Upper lobe of left lung (tissue), 6 donors: Measurements from ENCODE around the gene GALNS. TPM values are rescaled to one million over a fixed set of nuclear protein-coding genes. Genes with fewer than 3 reads are reported as not detected.
A peak's percentile ranks its signal among the peaks of the same experiment; 100 is the strongest.

Experiments
- ATAC-seq, 2 donors: fragments of 200-7000 bp; cut with Tn5 transposase; one replicate each; pipeline ENCODE4 v1.9.1; 2022; ENCODE audit warnings: mild to moderate bottlenecking in 2 of 2, moderate library complexity in 2 of 2; ENCODE audit not compliant: low FRiP score in 2 of 2
- DNase-seq, 2 donors: peaks; one replicate each; pipeline ENCODE4 v3.0.0-alpha.2; 2019 to 2020
- H3K27ac ChIP-seq, 4 donors: fragments of 200-600 bp; sonication (generic); one replicate each; pipeline ENCODE4 v1.5.1; 2016 to 2019
- H3K27me3 ChIP-seq, 4 donors: fragments of 200-600 bp; sonication (generic); one replicate each; pipeline ENCODE4 v1.5.1; 2017 to 2019
- H3K36me3 ChIP-seq, 4 donors: fragments of 200-600 bp; sonication (generic); one replicate each; pipeline ENCODE4 v1.5.1; 2016 to 2019
- H3K4me1 ChIP-seq, 4 donors: fragments of 200-600 bp; sonication (generic); one replicate each; pipeline ENCODE4 v1.5.1; 2018 to 2019
- H3K4me3 ChIP-seq, 4 donors: fragments of 200-600 bp; sonication (generic); one replicate each; pipeline ENCODE4 v1.5.1; 2017 to 2019; ENCODE audit warnings: mild to moderate bottlenecking in 2 of 4, moderate library complexity in 1 of 4
- H3K9me3 ChIP-seq, 4 donors: fragments of 200-600 bp; sonication (generic); one replicate each; pipeline ENCODE4 v1.5.1; 2018 to 2019
- CTCF ChIP-seq, 6 experiments: fragments of 450-650 bp in 4 of 6; fragments of 200-600 bp in 2 of 6; sonication (generic) in 2 of 6; IDR thresholded peaks; one replicate each; pipeline ENCODE4 v1.5.1; 2016 to 2019; ENCODE audit warnings: antibody characterized with exemption in 6 of 6
- EP300 ChIP-seq, 4 donors: sonication (generic); formaldehyde crosslinking; IDR thresholded peaks; one replicate each; pipeline ENCODE4 v1.5.1; 2017; ENCODE audit warnings: antibody characterized with exemption in 4 of 4, control low read depth in 2 of 4
- POLR2A ChIP-seq, 4 donors: fragments of 450-650 bp; IDR thresholded peaks; one replicate each; pipeline ENCODE4 v1.5.1; 2016 to 2017; ENCODE audit warnings: antibody characterized with exemption in 4 of 4, mild to moderate bottlenecking in 2 of 4
- POLR2AphosphoS5 ChIP-seq, 2 donors: sonication (generic); formaldehyde crosslinking; IDR thresholded peaks; one replicate each; pipeline ENCODE4 v1.5.1; 2017; ENCODE audit warnings: antibody characterized with exemption in 2 of 2
- WGBS, 2 donors: methylation state at CpG; one replicate each; pipeline ENCODE4 v1.1.5; 2017 to 2018; 5-methylcytosine and 5-hydroxymethylcytosine counted together
- total RNA-seq, 6 donors: library from RNA; depleted of rRNA in 4 of 6; stranded (reverse); fragments of >200 nt in 4 of 6; gene quantifications; one replicate each; pipeline versions ENCODE4 v1.1.0 to v1.2.1, GENCODE V29; 2016 to 2021
- donor health status: DM: no; HTN: no; CAD: no; lungs with moderate emphysema.
- donor health status: DM: no; HTN: yes; CAD: no; lungs with severe emphysema.

Gene GALNS
- total RNA-seq, 6 donors from 2014 or later: 24.8 to 140 (median 45.6) TPM

GRCh38 chr16:88781140-88782077 lies 75.3 kb downstream of the GALNS start:
- peaks cover 56 to 76% (median 65%) of the 10 kb centered on the region in 4 donors for H3K4me1 ChIP-seq
- H3K36me3 ChIP-seq: no peaks in the 10 kb centered on the region
- no peaks in the 10 kb centered on the region for H3K9me3 ChIP-seq
- TF ChIP-seq POLR2AphosphoS5 (IDR thresholded peaks at IDR 0.05): peak in 1 of 2 donors; percentile 11
- TF ChIP-seq CTCF (IDR thresholded peaks at IDR 0.05): no peak
- TF ChIP-seq EP300 (IDR thresholded peaks at IDR 0.05): no peak
- TF ChIP-seq POLR2A (IDR thresholded peaks at IDR 0.05): no peak
- peak; percentile 40 to 51 for ATAC-seq
- DNase-seq: peak; percentile 66 to 86
- no peaks in the 10 kb centered on the region for H3K27me3 ChIP-seq
- peak overlapping the region in 2 of 4 donors; percentile 10 to 25 for H3K4me3 ChIP-seq
- WGBS, 2 donors: 46% methylated on average over 14 to 28 of the region's 28 CpGs
- H3K27ac ChIP-seq: peak overlapping the region; percentile 92 to 97 (median 95)

- Histone ChIP-seq H3K27ac (peak overlapping the region; percentile 92 to 97 (median 95)), H3K4me3 (peak overlapping the region in 2 of 4 donors; percentile 10 to 25)
Measured at GRCh38 chr16:88780142-88781062, 76.3 kb downstream of the GALNS start.

GRCh38 chr16:88779406-88780141 lies 77.2 kb downstream of the GALNS start:
- no peak for TF ChIP-seq POLR2A (IDR thresholded peaks at IDR 0.05)
- no peak for TF ChIP-seq CTCF (IDR thresholded peaks at IDR 0.05)
- TF ChIP-seq POLR2AphosphoS5 (IDR thresholded peaks at IDR 0.05): no peak
- TF ChIP-seq EP300 (IDR thresholded peaks at IDR 0.05): no peak
- H3K27me3 ChIP-seq: no peaks in the 10 kb centered on the region
- H3K27ac ChIP-seq: peak overlapping the region; percentile 64 to 97 (median 95)
- peaks cover 59 to 86% (median 70%) of the 10 kb centered on the region in 4 donors for H3K4me1 ChIP-seq
- no peaks in the 10 kb centered on the region for H3K9me3 ChIP-seq
- peaks cover 0 to 3% (median 0%) of the 10 kb centered on the region in 4 donors for H3K36me3 ChIP-seq
- ATAC-seq: no peak
- H3K4me3 ChIP-seq: peak overlapping the region in 1 of 4 donors; percentile 7
- peak in 1 of 2 donors; percentile 77 for DNase-seq
- 62 to 68% methylated on average over 23 to 33 of the region's 34 CpGs for WGBS, 2 donors

More at GRCh38 chr16:88780142-88781062, 76.3 kb downstream of the GALNS start:
- Histone ChIP-seq H3K27me3 (no peaks in the 10 kb centered on the region), H3K4me1 (peaks cover 53 to 79% (median 65%) of the 10 kb centered on the region in 4 donors), H3K36me3 (peaks cover 0 to 3% (median 0%) of the 10 kb centered on the region in 4 donors), H3K9me3 (no peaks in the 10 kb centered on the region)
- TF ChIP-seq EP300 (IDR thresholded peaks at IDR 0.05) (no peak), POLR2AphosphoS5 (IDR thresholded peaks at IDR 0.05) (no peak), CTCF (IDR thresholded peaks at IDR 0.05) (no peak), POLR2A (IDR thresholded peaks at IDR 0.05) (no peak)
- ATAC-seq: no peak
- 68% methylated on average over 11 to 13 of the region's 13 CpGs for WGBS, 2 donors
- no peak for DNase-seq

- ATAC-seq: no peak
- no peaks in the 10 kb centered on the region for H3K9me3 ChIP-seq
- no peaks in the 10 kb centered on the region for H3K27me3 ChIP-seq
- 87 to 89% methylated on average over 28 to 30 of the region's 30 CpGs for WGBS, 2 donors
- peak in 1 of 2 donors; percentile 75 for DNase-seq
- TF ChIP-seq EP300 (IDR thresholded peaks at IDR 0.05) (no peak), CTCF (IDR thresholded peaks at IDR 0.05) (no peak), POLR2AphosphoS5 (IDR thresholded peaks at IDR 0.05) (no peak), POLR2A (IDR thresholded peaks at IDR 0.05) (no peak)
- H3K4me1 ChIP-seq: peaks cover 62 to 91% (median 74%) of the 10 kb centered on the region in 4 donors
- H3K27ac ChIP-seq: no peak overlapping the region
- no peak overlapping the region for H3K4me3 ChIP-seq
- H3K36me3 ChIP-seq: peaks cover 0 to 3% (median 0%) of the 10 kb centered on the region in 4 donors
Measured at GRCh38 chr16:88778541-88779065, 78.1 kb downstream of the GALNS start.
